ENCODE measurements around the gene P2RY4. TPM values are rescaled to one million over a fixed set of nuclear protein-coding genes. Genes with fewer than 3 reads are reported as not detected.

The P2RY4 gene
- total and polyA plus RNA-seq, 2 of the 13 experiments (the other 11 are each of a cell fraction or from before 2014, with no cell fraction given): 0.07 to 0.49 TPM

GRCh38 chrX:70289793-70290770 lies 30.1 kb upstream of the P2RY4 start, which contains the start of the genes KIF4A and PDZD11 (continued):
- no peak for TF ChIP-seq TIGD3 (CRISPR knock-in tag; IDR thresholded peaks at IDR 0.05; ENCODE audit: borderline replicate concordance)
- 0 out of 2 replicates have a peak, but pooled peaks have one; percentile 26 for TF ChIP-seq ZNF501 (CRISPR knock-in tag; IDR thresholded peaks at IDR 0.05)
- no peak for TF ChIP-seq GTF2F1 (IDR thresholded peaks at IDR 0.05; ENCODE audit: low read length)
- TF ChIP-seq NR2C2 (CRISPR knock-in tag; IDR thresholded peaks at IDR 0.05; ENCODE audit: borderline replicate concordance): peak; percentile 96
- no peak for TF ChIP-seq ZNF891 (CRISPR knock-in tag; IDR thresholded peaks at IDR 0.05)
- no peak for TF ChIP-seq HOXA7 (CRISPR knock-in tag; IDR thresholded peaks at IDR 0.05)
- no peak for TF ChIP-seq ZKSCAN1 (IDR thresholded peaks at IDR 0.05; ENCODE audit: low read length)
- no peak for TF ChIP-seq ZMAT5 (CRISPR knock-in tag; IDR thresholded peaks at IDR 0.05; ENCODE audit: borderline replicate concordance, low read depth)
- no peak for TF ChIP-seq KDM5B (CRISPR knock-in tag; IDR thresholded peaks at IDR 0.05; ENCODE audit: borderline replicate concordance)
- TF ChIP-seq ZNF790 (CRISPR knock-in tag; IDR thresholded peaks at IDR 0.05; ENCODE audit: borderline replicate concordance): no peak
- no peak for TF ChIP-seq BRF2 (CRISPR knock-in tag; IDR thresholded peaks at IDR 0.05)
- peak; percentile 93 for TF ChIP-seq TFDP1 (CRISPR knock-in tag; IDR thresholded peaks at IDR 0.05; ENCODE audit: borderline replicate concordance)
- no peak for TF ChIP-seq CREB3 (CRISPR knock-in tag; IDR thresholded peaks at IDR 0.05)
- TF ChIP-seq BORCS8-MEF2B (CRISPR knock-in tag; IDR thresholded peaks at IDR 0.05): peak; percentile 81; the same call in 1 of the 2 replicates
- TF ChIP-seq SUZ12 (IDR thresholded peaks at IDR 0.05; ENCODE audit: low read depth, low read length): no peak
- no peak for TF ChIP-seq ZNF282 (IDR thresholded peaks at IDR 0.05; ENCODE audit: partially characterized antibody)
- no peak for TF ChIP-seq MXD3 (CRISPR knock-in tag; IDR thresholded peaks at IDR 0.05)
- TF ChIP-seq PRDM4 (CRISPR knock-in tag; IDR thresholded peaks at IDR 0.05; ENCODE audit: borderline replicate concordance): no peak
- no peak for TF ChIP-seq ZNF678 (CRISPR knock-in tag; IDR thresholded peaks at IDR 0.05)
- no peak for TF ChIP-seq GATAD2A (CRISPR knock-in tag; IDR thresholded peaks at IDR 0.05)
- TF ChIP-seq ZNF296 (CRISPR knock-in tag; conservative IDR thresholded peaks at IDR 0.05): no peak

Measured in HepG2 (cell line).